IPS-15b (cell line): ENCODE measurements around the gene RASSF3.

ENCODE experiments used
- H3K27me3 ChIP-seq: one replicate; pipeline ENCODE4 v1.6.1; 2013; ENCODE audit warnings: low read length; ENCODE audit not compliant: control insufficient read depth, insufficient read depth
- H3K36me3 ChIP-seq: one replicate; pipeline ENCODE4 v1.6.1; 2013; ENCODE audit warnings: low read length; ENCODE audit not compliant: control insufficient read depth, insufficient read depth
- H3K4me1 ChIP-seq: one replicate; pipeline ENCODE4 v1.6.1; 2013; ENCODE audit warnings: mild to moderate bottlenecking, low read length; ENCODE audit not compliant: control insufficient read depth, insufficient read depth
- H3K4me3 ChIP-seq: one replicate; pipeline ENCODE4 v1.5.1; 2013; ENCODE audit warnings: low read depth, low read length
- H3K9ac ChIP-seq: one replicate; pipeline ENCODE4 v1.6.1; 2013; ENCODE audit warnings: low read depth, mild to moderate bottlenecking, low read length
- H3K9me3 ChIP-seq: one replicate; pipeline ENCODE4 v1.6.1; 2013; ENCODE audit warnings: mild to moderate bottlenecking, low read length; ENCODE audit not compliant: control insufficient read depth, insufficient read depth

RASSF3 gene

GRCh38 chr12:64666054-64666914, 56.0 kb downstream of the RASSF3 start:
- Histone ChIP-seq H3K4me1 (peaks cover 29% of the 10 kb centered on the region), H3K9me3 (no peaks in the 10 kb centered on the region), H3K9ac (no peak overlapping the region), H3K36me3 (no peaks in the 10 kb centered on the region), H3K27me3 (no peaks in the 10 kb centered on the region), H3K4me3 (no peak overlapping the region)

DNA sequence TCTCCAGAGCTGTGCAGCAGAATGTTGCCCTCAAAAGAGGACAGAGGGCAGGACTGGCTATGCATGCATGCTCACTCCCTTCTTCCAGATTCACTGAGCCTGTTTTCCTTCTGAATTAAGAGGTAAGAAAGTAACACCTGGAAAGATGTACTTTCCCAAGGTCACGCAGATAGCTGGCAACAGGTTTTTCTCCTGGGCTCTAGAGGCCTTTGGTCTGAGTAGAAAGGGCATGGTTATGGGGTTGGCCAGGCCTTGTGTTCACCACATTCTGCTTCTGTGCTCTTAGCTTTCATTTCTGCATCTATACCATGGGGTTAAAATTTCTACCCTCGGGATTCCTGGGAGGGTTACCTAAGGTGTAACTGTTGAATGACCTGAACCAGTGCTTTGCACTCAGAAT, 57.5 kb downstream of the RASSF3 start:
- Histone ChIP-seq H3K27me3 (no peaks in the 10 kb centered on the region), H3K9ac (no peak overlapping the region), H3K4me3 (no peak overlapping the region)

GRCh38 chr12:64669270-64669842, 59.1 kb downstream of the RASSF3 start:
- Histone ChIP-seq H3K9me3 (no peaks in the 10 kb centered on the region), H3K4me3 (no peak overlapping the region), H3K27me3 (no peaks in the 10 kb centered on the region), H3K36me3 (no peaks in the 10 kb centered on the region), H3K4me1 (peaks cover 36% of the 10 kb centered on the region), H3K9ac (no peak overlapping the region)

More for the DNA sequence above, 57.5 kb downstream of the RASSF3 start:
- no peaks in the 10 kb centered on the region for H3K9me3 ChIP-seq
- H3K36me3 ChIP-seq = no peaks in the 10 kb centered on the region
- H3K4me1 ChIP-seq = peaks cover 29% of the 10 kb centered on the region

DNA sequence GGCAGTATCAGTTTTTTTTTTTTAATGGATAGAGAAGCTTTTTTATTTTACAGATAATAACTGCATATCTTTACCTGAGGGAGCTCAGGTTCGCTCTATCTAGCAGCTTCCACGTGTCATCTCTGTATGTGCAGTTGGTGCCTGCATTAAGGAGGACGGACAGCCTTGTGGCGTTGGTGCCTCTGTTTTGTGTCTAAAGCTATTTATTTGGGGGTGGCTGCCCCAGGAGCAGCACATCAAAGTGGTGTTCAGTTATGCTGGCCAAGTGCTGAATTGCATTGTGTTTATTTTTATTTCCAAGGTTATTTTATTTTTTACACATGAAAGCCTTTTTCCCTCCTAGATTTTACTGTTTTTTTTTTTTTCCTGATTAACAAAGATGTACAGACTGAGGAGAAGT, 59.7 kb downstream of the RASSF3 start:
- no peaks in the 10 kb centered on the region for H3K9me3 ChIP-seq
- no peak overlapping the region for H3K4me3 ChIP-seq
- no peaks in the 10 kb centered on the region for H3K27me3 ChIP-seq
- no peaks in the 10 kb centered on the region for H3K36me3 ChIP-seq
- no peak overlapping the region for H3K9ac ChIP-seq
- peaks cover 36% of the 10 kb centered on the region for H3K4me1 ChIP-seq

DNA sequence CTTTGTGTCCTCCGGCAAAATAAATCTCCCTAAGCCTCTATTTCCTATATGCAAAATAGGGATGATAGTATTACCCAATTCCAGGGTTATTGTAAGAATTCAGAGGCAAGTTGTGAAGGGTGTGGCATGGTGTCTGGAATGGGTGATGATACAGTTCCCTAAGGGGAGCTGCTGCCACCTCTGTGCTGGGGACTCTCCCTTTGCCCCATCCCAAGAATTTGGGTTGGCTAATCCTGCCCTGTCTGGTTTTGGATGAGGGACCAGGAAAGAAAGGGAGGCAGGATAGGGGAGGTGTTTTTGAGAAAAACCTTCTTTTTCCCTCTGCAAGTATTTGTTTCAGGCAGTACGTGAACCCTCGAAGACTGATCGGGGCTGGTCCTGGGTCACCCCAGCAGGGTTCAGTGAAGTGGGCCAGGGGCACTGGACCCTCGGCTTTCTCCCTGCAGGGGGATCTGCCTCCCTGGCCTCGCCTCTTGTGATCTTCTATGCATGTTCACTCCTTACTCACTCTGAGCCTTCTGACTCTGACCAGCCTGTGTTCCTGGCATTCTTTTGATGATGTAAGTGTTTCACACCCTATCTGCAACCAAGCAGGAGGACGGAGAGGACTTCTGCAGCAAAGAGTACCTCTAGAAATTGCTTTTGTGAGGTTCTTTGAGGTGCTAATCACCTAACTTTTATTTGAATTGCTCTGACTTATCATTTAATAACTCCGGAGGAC, 60.8 kb downstream of the RASSF3 start:
- Histone ChIP-seq H3K4me1 (peaks cover 33% of the 10 kb centered on the region), H3K4me3 (no peak overlapping the region), H3K36me3 (no peaks in the 10 kb centered on the region), H3K27me3 (no peaks in the 10 kb centered on the region), H3K9me3 (no peaks in the 10 kb centered on the region), H3K9ac (no peak overlapping the region)

- H3K9ac ChIP-seq = no peak overlapping the region
- H3K4me3 ChIP-seq = no peak overlapping the region
- H3K36me3 ChIP-seq = no peaks in the 10 kb centered on the region
- H3K4me1 ChIP-seq = peaks cover 33% of the 10 kb centered on the region
- H3K27me3 ChIP-seq = no peaks in the 10 kb centered on the region
- H3K9me3 ChIP-seq = no peaks in the 10 kb centered on the region
These were observed 61.4 kb downstream of the RASSF3 start for GRCh38 chr12:64671681-64672080.

DNA sequence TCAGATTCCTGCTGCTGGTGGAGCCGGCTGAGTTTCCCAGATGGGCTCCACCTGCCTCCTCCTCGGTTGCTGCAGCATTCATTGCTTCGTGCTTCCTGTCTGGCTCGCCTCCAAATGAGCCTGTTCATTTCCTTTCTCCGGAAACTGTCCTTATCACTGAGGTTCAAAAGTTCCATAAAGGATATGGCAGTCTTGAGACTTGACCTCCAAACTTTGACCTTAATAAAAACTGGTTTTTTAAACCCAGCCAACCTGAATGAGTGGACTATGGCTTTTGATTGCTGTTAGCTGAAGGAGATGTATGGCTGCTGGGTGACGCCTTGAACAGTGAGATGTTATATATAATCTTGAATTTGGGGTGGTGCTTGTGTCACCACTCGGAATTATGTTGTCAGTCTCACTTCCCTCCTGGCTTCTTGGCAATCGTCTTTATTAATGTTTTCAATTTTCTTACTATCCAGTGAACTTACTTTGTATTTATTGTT, 62.7 kb downstream of the RASSF3 start:
- Histone ChIP-seq H3K27me3 (no peaks in the 10 kb centered on the region), H3K9ac (no peak overlapping the region), H3K4me1 (peaks cover 25% of the 10 kb centered on the region), H3K4me3 (no peak overlapping the region), H3K9me3 (no peaks in the 10 kb centered on the region), H3K36me3 (no peaks in the 10 kb centered on the region)

- Histone ChIP-seq H3K4me1 (peaks cover 27% of the 10 kb centered on the region), H3K9me3 (no peaks in the 10 kb centered on the region), H3K4me3 (no peak overlapping the region), H3K27me3 (no peaks in the 10 kb centered on the region), H3K36me3 (no peaks in the 10 kb centered on the region), H3K9ac (no peak overlapping the region)
These were observed 63.3 kb downstream of the RASSF3 start for GRCh38 chr12:64673490-64674169.

GRCh38 chr12:64674367-64674922, 64.2 kb downstream of the RASSF3 start:
- H3K4me1 ChIP-seq = peaks cover 22% of the 10 kb centered on the region
- H3K9ac ChIP-seq = no peak overlapping the region
- H3K27me3 ChIP-seq = no peaks in the 10 kb centered on the region
- no peak overlapping the region for H3K4me3 ChIP-seq
- no peaks in the 10 kb centered on the region for H3K9me3 ChIP-seq
- H3K36me3 ChIP-seq = no peaks in the 10 kb centered on the region

GRCh38 chr12:64675795-64676194, 65.5 kb downstream of the RASSF3 start:
- H3K9ac ChIP-seq = no peak overlapping the region
- H3K4me1 ChIP-seq = peaks cover 14% of the 10 kb centered on the region
- no peaks in the 10 kb centered on the region for H3K36me3 ChIP-seq

DNA sequence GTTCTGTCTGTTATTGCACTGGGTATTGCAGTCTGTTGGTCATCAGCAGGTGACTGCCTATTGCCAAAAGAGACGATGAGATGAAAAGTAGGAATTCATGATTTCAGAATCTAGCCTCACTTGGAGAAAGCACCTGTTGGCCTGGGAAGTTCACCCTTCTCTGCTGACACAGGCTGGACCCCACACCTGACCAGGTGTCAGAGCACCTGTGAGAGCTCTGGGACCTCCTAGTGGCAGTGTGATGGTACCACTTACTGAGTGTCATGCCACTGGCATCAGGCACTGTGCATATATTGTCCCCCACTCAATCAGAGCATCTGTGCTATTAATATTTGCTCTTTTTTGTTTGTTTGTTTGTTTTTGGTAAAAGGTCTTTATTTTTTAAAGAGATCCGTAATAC, 68.0 kb downstream of the RASSF3 start:
- no peaks in the 10 kb centered on the region for H3K9me3 ChIP-seq
- H3K9ac ChIP-seq = no peak overlapping the region
- no peaks in the 10 kb centered on the region for H3K36me3 ChIP-seq
- H3K27me3 ChIP-seq = no peaks in the 10 kb centered on the region
- H3K4me3 ChIP-seq = no peak overlapping the region
- peaks cover 17% of the 10 kb centered on the region for H3K4me1 ChIP-seq

More at GRCh38 chr12:64675795-64676194, 65.5 kb downstream of the RASSF3 start:
- Histone ChIP-seq H3K9me3 (no peaks in the 10 kb centered on the region), H3K4me3 (no peak overlapping the region), H3K27me3 (no peaks in the 10 kb centered on the region)
